Muscle layer of duodenum (tissue), 2 donors: ENCODE measurements around the gene MPND.

Experiments used
- H3K27ac ChIP-seq: one replicate; pipeline ENCODE4 v1.7.0; 2013; ENCODE audit warnings: mild to moderate bottlenecking, low read length
- H3K27me3 ChIP-seq: one replicate; pipeline ENCODE4 v1.7.0; 2013; ENCODE audit warnings: low read depth, mild to moderate bottlenecking, control low read depth, low read length
- H3K36me3 ChIP-seq, 2 donors: one replicate each; pipeline ENCODE4 v1.7.0; 2013; ENCODE audit warnings: low read length in 2 of 2, control low read depth in 1 of 2, mild to moderate bottlenecking in 1 of 2; ENCODE audit not compliant: insufficient read depth in 2 of 2, control insufficient read depth in 1 of 2
- H3K4me1 ChIP-seq, 2 donors: one replicate each; pipeline ENCODE4 v1.7.0; 2013; ENCODE audit warnings: low read length in 2 of 2, mild to moderate bottlenecking in 2 of 2, control low read depth in 1 of 2, moderate library complexity in 1 of 2; ENCODE audit not compliant: insufficient read depth in 2 of 2, control insufficient read depth in 1 of 2
- H3K4me3 ChIP-seq, 2 donors: one replicate each; pipeline ENCODE4 v1.7.0; 2013; ENCODE audit warnings: low read length in 2 of 2, low read depth in 1 of 2, mild to moderate bottlenecking in 1 of 2
- H3K9me3 ChIP-seq, 2 donors: one replicate each; pipeline ENCODE4 v1.7.0; 2013; ENCODE audit warnings: low read length in 2 of 2, control low read depth in 1 of 2, mild to moderate bottlenecking in 1 of 2; ENCODE audit not compliant: control insufficient read depth in 1 of 2
- donor health status: healthy.

Gene MPND

GRCh38 chr19:4390017-4390566, 46.7 kb downstream of the MPND start:
- H3K4me3 ChIP-seq = peak overlapping the region; percentile 30 to 40

DNA sequence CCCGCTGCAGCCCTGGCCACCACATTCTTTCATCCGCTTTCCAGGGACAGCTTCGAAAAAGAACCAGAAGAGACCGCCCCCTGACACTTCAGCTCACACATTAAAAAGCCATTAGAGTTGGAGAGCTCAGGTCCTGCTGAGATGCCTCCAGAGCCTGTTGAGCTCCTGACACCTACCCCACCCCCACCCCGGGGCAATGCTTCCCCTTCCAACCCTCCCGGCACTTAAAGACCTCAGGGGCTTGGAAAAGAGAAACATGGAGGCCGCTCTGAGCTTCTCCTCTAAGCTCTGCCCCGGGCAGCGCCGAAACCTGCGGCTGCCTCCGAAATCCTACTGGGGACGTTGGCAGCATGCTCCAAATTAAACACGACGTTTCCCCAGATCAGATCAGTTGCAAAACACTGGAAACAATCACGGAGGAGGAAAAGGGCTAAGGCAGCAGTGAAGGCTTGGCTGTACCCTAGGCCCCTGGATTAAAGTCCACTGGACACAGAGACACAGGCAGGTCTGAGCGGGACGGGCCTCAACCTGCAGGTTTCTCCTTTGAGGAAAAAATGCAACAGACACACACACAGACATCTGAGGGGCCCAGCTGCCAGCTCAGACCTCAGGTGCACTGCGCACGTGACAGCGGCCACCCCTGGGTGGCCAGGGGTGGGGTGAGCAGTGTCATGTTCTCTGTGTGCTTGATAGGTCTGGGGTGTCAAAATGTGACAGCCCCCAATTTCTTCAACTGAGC, 47.4 kb downstream of the MPND start:
- Histone ChIP-seq H3K27ac (peak overlapping the region; percentile 78), H3K36me3 (peaks cover 0 to 6% of the 10 kb centered on the region in 2 donors), H3K4me1 (peaks cover 28 to 63% of the 10 kb centered on the region in 2 donors), H3K9me3 (no peaks in the 10 kb centered on the region), H3K4me3 (peak overlapping the region; percentile 30 to 40), H3K27me3 (no peaks in the 10 kb centered on the region)

More at GRCh38 chr19:4390017-4390566, 46.7 kb downstream of the MPND start:
- Histone ChIP-seq H3K36me3 (peaks cover 0 to 7% of the 10 kb centered on the region in 2 donors), H3K9me3 (no peaks in the 10 kb centered on the region), H3K27ac (peak overlapping the region; percentile 78), H3K27me3 (no peaks in the 10 kb centered on the region), H3K4me1 (peaks cover 28 to 69% of the 10 kb centered on the region in 2 donors)

- peaks cover 28 to 62% of the 10 kb centered on the region in 2 donors for H3K4me1 ChIP-seq
- peak overlapping the region; percentile 78 for H3K27ac ChIP-seq
- peaks cover 0 to 6% of the 10 kb centered on the region in 2 donors for H3K36me3 ChIP-seq
- H3K9me3 ChIP-seq = no peaks in the 10 kb centered on the region
- H3K4me3 ChIP-seq = peak overlapping the region in 1 of 2 donors; percentile 30
- no peaks in the 10 kb centered on the region for H3K27me3 ChIP-seq
Observed at GRCh38 chr19:4391306-4391693, 47.9 kb downstream of the MPND start.

DNA sequence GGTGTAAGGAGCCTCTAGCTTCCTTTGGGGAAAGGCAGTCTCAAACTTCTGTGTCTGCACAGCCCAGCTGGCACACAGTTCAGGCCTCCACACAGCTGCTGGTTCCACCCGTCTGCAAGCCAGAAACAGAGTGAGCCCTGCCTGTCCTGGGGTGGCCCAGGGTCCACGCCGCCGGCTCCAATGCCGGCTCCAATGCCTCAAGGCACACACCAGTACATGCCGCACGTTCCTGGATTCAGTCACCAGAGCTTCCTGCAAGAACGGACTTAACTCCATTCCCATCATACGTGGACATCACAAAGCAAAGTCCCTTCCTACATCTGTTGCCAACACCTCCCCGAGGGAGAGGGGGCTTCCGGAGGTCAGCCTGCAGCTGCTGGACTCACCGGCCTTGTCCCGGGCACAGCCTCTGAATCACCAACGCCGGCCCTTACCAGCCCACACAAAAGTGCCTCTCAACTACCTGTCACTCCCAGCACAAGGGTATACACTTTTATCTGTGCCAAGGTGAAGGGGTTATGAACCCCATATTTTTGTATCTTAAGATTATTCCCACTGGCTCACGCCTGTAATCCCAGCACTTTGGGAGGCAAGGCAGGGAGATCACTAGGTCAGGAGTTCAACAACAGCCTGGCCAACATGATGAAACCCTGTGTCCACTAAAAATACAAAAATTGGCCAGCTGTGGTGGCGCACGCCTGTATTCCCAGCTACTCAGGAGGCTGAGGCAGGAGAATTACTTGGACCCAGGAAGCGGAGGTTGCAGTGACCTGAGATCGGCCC, 48.5 kb downstream of the MPND start:
- no peaks in the 10 kb centered on the region for H3K27me3 ChIP-seq
- peak overlapping the region in 1 of 2 donors; percentile 30 for H3K4me3 ChIP-seq
- peaks cover 0 to 6% of the 10 kb centered on the region in 2 donors for H3K36me3 ChIP-seq
- no peaks in the 10 kb centered on the region for H3K9me3 ChIP-seq
- H3K4me1 ChIP-seq = peaks cover 28 to 59% of the 10 kb centered on the region in 2 donors
- H3K27ac ChIP-seq = peak overlapping the region; percentile 78

GRCh38 chr19:4393947-4394590, 50.7 kb downstream of the MPND start:
- no peaks in the 10 kb centered on the region for H3K9me3 ChIP-seq
- peak overlapping the region; percentile 45 for H3K27ac ChIP-seq
- H3K36me3 ChIP-seq = peaks cover 0 to 6% of the 10 kb centered on the region in 2 donors
- peaks cover 23 to 67% of the 10 kb centered on the region in 2 donors for H3K4me1 ChIP-seq
- no peak overlapping the region for H3K4me3 ChIP-seq
- no peaks in the 10 kb centered on the region for H3K27me3 ChIP-seq

- Histone ChIP-seq H3K9me3 (no peaks in the 10 kb centered on the region), H3K4me1 (peaks cover 0 to 40% of the 10 kb centered on the region in 2 donors), H3K27ac (no peak overlapping the region), H3K27me3 (no peaks in the 10 kb centered on the region), H3K36me3 (peaks cover 0 to 6% of the 10 kb centered on the region in 2 donors), H3K4me3 (no peak overlapping the region)
Observed at GRCh38 chr19:4396949-4397783, 53.8 kb downstream of the MPND start.

GRCh38 chr19:4399812-4400134, 56.4 kb downstream of the MPND start:
- Histone ChIP-seq H3K4me3 (peak overlapping the region; percentile 84 to 90), H3K9me3 (no peaks in the 10 kb centered on the region), H3K27me3 (no peaks in the 10 kb centered on the region), H3K36me3 (peaks cover 0 to 6% of the 10 kb centered on the region in 2 donors), H3K27ac (peak overlapping the region; percentile 77), H3K4me1 (peaks cover 6 to 36% of the 10 kb centered on the region in 2 donors)

GRCh38 chr19:4400135-4400936, 57.0 kb downstream of the MPND start, which contains the start of gene SH3GL1:
SH3GL1 (minus strand) TSS chr19:4400547; CDS start chr19:4400368, 179 bp downstream.
- Histone ChIP-seq H3K9me3 (no peaks in the 10 kb centered on the region), H3K27me3 (no peaks in the 10 kb centered on the region), H3K4me1 (peaks cover 6 to 33% of the 10 kb centered on the region in 2 donors)

GRCh38 chr19:4401769-4402170, 58.4 kb downstream of the MPND start:
- H3K4me1 ChIP-seq = peaks cover 6 to 33% of the 10 kb centered on the region in 2 donors
- peak overlapping the region; percentile 98 for H3K27ac ChIP-seq
- no peaks in the 10 kb centered on the region for H3K9me3 ChIP-seq
- no peaks in the 10 kb centered on the region for H3K36me3 ChIP-seq
- no peaks in the 10 kb centered on the region for H3K27me3 ChIP-seq
- peak overlapping the region; percentile 67 to 85 for H3K4me3 ChIP-seq

More at GRCh38 chr19:4400135-4400936, 57.0 kb downstream of the MPND start, which contains the start of gene SH3GL1:
- Histone ChIP-seq H3K27ac (peak within 1 kb of the TSS; percentile 77), H3K36me3 (peaks cover 0 to 1% of the 10 kb centered on the region in 2 donors), H3K4me3 (peak within 1 kb of the TSS; percentile 84 to 90)
